A549 (cell line): ENCODE results near the gene PCDHGA6. TPM values are rescaled to one million over a fixed set of nuclear protein-coding genes. Genes with fewer than 3 reads are reported as not detected.
"Not testable (repeated sequence)": the region's sequence is repeated elsewhere in the genome, so short reads cannot be mapped to it uniquely, and the experiment has no call there.

ENCODE experiments used
- ATAC-seq, 2 experiments: fragments of 200-7000 bp in 1 of 2; fragments of >200 bp in 1 of 2; cut with Nextera tagmentation in 1 of 2; cut with Tn5 transposase in 1 of 2; 3 replicates each; pipeline versions ENCODE4 v1.8.0 to v1.9.1; 2018 to 2020; ENCODE audit warnings: mild to moderate bottlenecking in 1 of 2, moderate library complexity in 1 of 2
- CTCF ChIA-PET: fragments of 300-600 bp; sonication (Branson Sonifier 250); formaldehyde crosslinking; extraction: SDS; loops from one replicate; lab custom pipeline; 2021; ENCODE audit warnings: antibody characterized with exemption, inconsistent platforms; lab: Yijun Ruan, JAX
- POLR2A ChIA-PET: fragments of 350-600 bp; formaldehyde crosslinking; extraction: SDS; loops from one replicate; lab custom pipeline; 2021; ENCODE audit warnings: antibody characterized with exemption, inconsistent platforms; lab: Yijun Ruan, JAX
- DNase-seq, 2 experiments: peaks; one replicate each; pipeline versions ENCODE4 v3.0.0 to v3.0.0-alpha.2; 2011 to 2016; ENCODE audit warnings: low read depth in 1 of 2, low spot score in 1 of 2
- FAIRE-seq: peaks from 2 replicates; lab custom pipeline; 2011; peaks lifted over from hg19 to GRCh38; lab: Jason Lieb, UNC
- H3K27ac ChIP-seq, 2 experiments: fragments of >200 bp; sonication (Bioruptor Twin); formaldehyde crosslinking; 3 replicates each; pipeline ENCODE4 v1.5.1; 2016 to 2017
- H3K4me1 ChIP-seq: fragments of >200 bp; sonication (Bioruptor Twin); formaldehyde crosslinking; 3 replicates; pipeline ENCODE4 v1.6.1; 2016
- H3K4me2 ChIP-seq: fragments of >200 bp; sonication (Bioruptor Twin); formaldehyde crosslinking; 3 replicates; pipeline ENCODE4 v1.6.1; 2016
- H3K4me3 ChIP-seq: fragments of >200 bp; sonication (Bioruptor Twin); formaldehyde crosslinking; 3 replicates; pipeline ENCODE4 v1.5.1; 2016
- H3K9me3 ChIP-seq: fragments of >200 bp; sonication (Bioruptor Twin); formaldehyde crosslinking; 3 replicates; pipeline ENCODE4 v1.6.1; 2016
- BHLHE40 ChIP-seq: IDR thresholded peaks from 2 replicates; pipeline ENCODE4 v1.6.1; 2012; ENCODE audit warnings: low read depth, low read length, inconsistent platforms
- CHD2 ChIP-seq: fragments of 150-350 bp; IDR thresholded peaks from 2 replicates; pipeline ENCODE4 v1.6.1; 2014; ENCODE audit warnings: low read length; ENCODE audit not compliant: partially characterized antibody
- EHMT2 ChIP-seq: fragments of 200-600 bp; sonication (generic); IDR thresholded peaks from 2 replicates; pipeline ENCODE4 v1.6.1; 2016; ENCODE audit warnings: antibody characterized with exemption, low read depth, mild to moderate bottlenecking, moderate library complexity
- EP300 ChIP-seq, 2 experiments: fragments of >200 bp; sonication (Bioruptor Twin); formaldehyde crosslinking; IDR thresholded peaks; 2 replicates in 1 of 2; 3 replicates in 1 of 2; pipeline ENCODE4 v1.6.1; 2016 to 2017
- HOXA7 ChIP-seq: fragments of 250-450 bp; sonication (Bioruptor Pico); IDR thresholded peaks from 2 replicates; pipeline ENCODE4 v1.5.0; 2020; ENCODE audit warnings: mild to moderate bottlenecking, moderate library complexity
- JUNB ChIP-seq: fragments of >200 bp; sonication (Bioruptor Twin); formaldehyde crosslinking; IDR thresholded peaks from 2 replicates; pipeline ENCODE4 v1.6.1; 2016
- KDM1A ChIP-seq: fragments of 200-600 bp; sonication (generic); IDR thresholded peaks from 2 replicates; pipeline ENCODE4 v1.6.1; 2016; ENCODE audit warnings: low read depth, mild to moderate bottlenecking
- KDM5A ChIP-seq: fragments of 200-600 bp; sonication (generic); IDR thresholded peaks from 2 replicates; pipeline ENCODE4 v1.6.1; 2016; ENCODE audit warnings: antibody characterized with exemption, mild to moderate bottlenecking
- MAZ ChIP-seq: fragments of 150-350 bp; IDR thresholded peaks from 2 replicates; pipeline ENCODE4 v1.6.1; 2014; ENCODE audit warnings: antibody characterized with exemption, low read depth, low read length, borderline replicate concordance
- NPAS2 ChIP-seq: fragments of 250-450 bp; sonication (Bioruptor Pico); IDR thresholded peaks from 2 replicates; pipeline ENCODE4 v1.8.0; 2022; ENCODE audit warnings: mild to moderate bottlenecking, moderate library complexity, borderline replicate concordance
- PHF8 ChIP-seq: fragments of 200-600 bp; sonication (generic); IDR thresholded peaks from 2 replicates; pipeline ENCODE4 v1.6.1; 2016; ENCODE audit warnings: low read depth, mild to moderate bottlenecking, antibody characterized with exemption, moderate library complexity, borderline replicate concordance
- POLR2AphosphoS2 ChIP-seq: conservative IDR thresholded peaks from 2 replicates; pipeline ENCODE4 v1.6.1; 2012; ENCODE audit warnings: low read length, improper control_type of control experiment, inconsistent platforms
- RAD21 ChIP-seq, 2 experiments: fragments of >200 bp in 1 of 2; sonication (Bioruptor Twin) in 1 of 2; formaldehyde crosslinking in 1 of 2; IDR thresholded peaks in 1 of 2; conservative IDR thresholded peaks in 1 of 2; 2 replicates in 1 of 2; 3 replicates in 1 of 2; pipeline ENCODE4 v1.6.1; 2012 to 2018; ENCODE audit warnings: inconsistent platforms in 1 of 2
- RCOR1 ChIP-seq: fragments of 150-350 bp; IDR thresholded peaks from 2 replicates; pipeline ENCODE4 v1.6.1; 2014; ENCODE audit warnings: antibody characterized with exemption, low read length, low read depth
- RFX5 ChIP-seq: fragments of 450-650 bp; IDR thresholded peaks from 2 replicates; pipeline ENCODE4 v1.7.1; 2014; ENCODE audit warnings: antibody characterized with exemption, mild to moderate bottlenecking, moderate library complexity
- RNF2 ChIP-seq: fragments of 200-600 bp; sonication (generic); IDR thresholded peaks from 2 replicates; pipeline ENCODE4 v1.6.1; 2016; ENCODE audit warnings: low read depth, mild to moderate bottlenecking, antibody characterized with exemption, moderate library complexity, borderline replicate concordance
- SREBF2 ChIP-seq: fragments of 450-650 bp; IDR thresholded peaks from 2 replicates; pipeline ENCODE4 v1.6.1; 2014; ENCODE audit warnings: mild to moderate bottlenecking, moderate library complexity
- USF2 ChIP-seq: fragments of 450-650 bp; IDR thresholded peaks from 2 replicates; pipeline ENCODE4 v1.6.1; 2014; ENCODE audit warnings: antibody characterized with exemption
- ZC3H11A ChIP-seq: fragments of 450-650 bp; IDR thresholded peaks from 2 replicates; pipeline ENCODE4 v1.6.1; 2014; ENCODE audit warnings: antibody characterized with exemption, mild to moderate bottlenecking
- ZFP36 ChIP-seq: fragments of 450-650 bp; IDR thresholded peaks from 2 replicates; pipeline ENCODE4 v1.6.1; 2014; ENCODE audit warnings: borderline replicate concordance; ENCODE audit not compliant: partially characterized antibody
- WGBS: methylation state at CpG from one replicate; pipeline ENCODE4 v1.1.6; 2017; ENCODE audit errors: missing lambda C conversion rate; 5-methylcytosine and 5-hydroxymethylcytosine counted together
- polyA plus RNA-seq, 4 experiments: library from polyadenylated mRNA; depleted of rRNA in 3 of 4; stranded (reverse); fragments of >200 nt; fragmentation: RNase III in 1 of 4; extraction: RNeasy Plus Mini Kit Qiagen cat#74134 plus additional on column Dnase treatment in 1 of 4; gene quantifications; 2 replicates in 3 of 4; 3 replicates in 1 of 4; pipeline ENCODE4 v1.2.3, GENCODE V29; 2011 to 2017
- TF ChIP-seq, protein P1 (sequence below): fragments of 250-450 bp; sonication (Bioruptor Pico); IDR thresholded peaks from 2 replicates; pipeline ENCODE4 v1.5.0; 2021; ENCODE audit warnings: mild to moderate bottlenecking, moderate library complexity, borderline replicate concordance

PCDHGA6 gene
- polyA plus RNA-seq, 2 of the 4 experiments (the other 2 are of a cell fraction), result 0.23 to 1.0 TPM

- Histone ChIP-seq H3K9me3 (peaks cover 48% of the 10 kb centered on the region), H3K4me2 (no peak overlapping the region), H3K4me1 (no peaks in the 10 kb centered on the region), H3K4me3 (no peak overlapping the region), H3K27ac (no peak overlapping the region)
- WGBS, result 76% methylated on average over 49 of the region's 69 CpGs
- DNase-seq, result no peak
- no peak for FAIRE-seq
- no peak for ATAC-seq
- ChIA-PET POLR2A (no interaction called here), CTCF (interaction anchor here (1.1 to 3.5 kb wide), 11 partner anchors 14 to 278 kb away, joined by 3 to 21 read pairs (median 16); partner anchors contain the start of genes DIAPH1, PCDHGA1, PCDHGB1 and PCDHGB4)
- no peak for TF ChIP-seq RCOR1
- TF ChIP-seq ZFP36, result no peak
- no peak for TF ChIP-seq NPAS2 (CRISPR knock-in tag)
- no peak for TF ChIP-seq CHD2
- TF ChIP-seq RAD21 (conservative IDR thresholded peaks at IDR 0.05 in 1 of 2, IDR thresholded peaks at IDR 0.05 in 1 of 2), result no peak
- TF ChIP-seq POLR2AphosphoS2, result no peak
- TF ChIP-seq ZC3H11A, result no peak
- TF ChIP-seq USF2, result no peak
- no peak for TF ChIP-seq HOXA7 (CRISPR knock-in tag)
- TF ChIP-seq EP300 (IDR thresholded peaks at IDR 0.05), result no peak
- no peak for TF ChIP-seq KDM1A
- TF ChIP-seq EHMT2, result no peak
- TF ChIP-seq RFX5, result no peak
- TF ChIP-seq, protein P1, sequence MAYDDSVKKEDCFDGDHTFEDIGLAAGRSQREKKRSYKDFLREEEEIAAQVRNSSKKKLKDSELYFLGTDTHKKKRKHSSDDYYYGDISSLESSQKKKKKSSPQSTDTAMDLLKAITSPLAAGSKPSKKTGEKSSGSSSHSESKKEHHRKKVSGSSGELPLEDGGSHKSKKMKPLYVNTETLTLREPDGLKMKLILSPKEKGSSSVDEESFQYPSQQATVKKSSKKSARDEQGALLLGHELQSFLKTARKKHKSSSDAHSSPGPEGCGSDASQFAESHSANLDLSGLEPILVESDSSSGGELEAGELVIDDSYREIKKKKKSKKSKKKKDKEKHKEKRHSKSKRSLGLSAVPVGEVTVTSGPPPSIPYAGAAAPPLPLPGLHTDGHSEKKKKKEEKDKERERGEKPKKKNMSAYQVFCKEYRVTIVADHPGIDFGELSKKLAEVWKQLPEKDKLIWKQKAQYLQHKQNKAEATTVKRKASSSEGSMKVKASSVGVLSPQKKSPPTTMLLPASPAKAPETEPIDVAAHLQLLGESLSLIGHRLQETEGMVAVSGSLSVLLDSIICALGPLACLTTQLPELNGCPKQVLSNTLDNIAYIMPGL (CRISPR knock-in tag), result no peak
- no peak for TF ChIP-seq KDM5A
Observed at GRCh38 chr5:141371572-141372475, 1.9 kb upstream of the PCDHGA6 start.

DNA sequence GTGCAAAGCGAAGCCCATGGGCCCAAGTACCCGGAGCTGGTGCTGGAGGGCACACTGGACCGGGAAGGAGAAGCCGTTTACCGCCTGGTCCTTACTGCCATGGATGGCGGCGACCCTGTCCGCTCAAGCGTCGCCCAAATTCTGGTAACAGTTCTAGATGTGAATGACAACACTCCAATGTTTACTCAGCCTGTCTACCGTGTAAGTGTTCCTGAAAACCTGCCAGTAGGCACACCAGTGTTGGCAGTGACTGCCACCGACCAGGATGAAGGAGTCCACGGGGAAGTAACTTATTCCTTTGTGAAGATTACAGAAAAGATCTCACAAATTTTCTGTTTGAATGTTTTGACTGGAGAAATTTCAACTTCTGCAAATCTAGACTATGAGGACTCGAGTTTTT lies 936 bp downstream of the PCDHGA6 start:
- DNase-seq, result no peak
- TF ChIP-seq ZFP36, result no peak
- no peak for TF ChIP-seq PHF8
- TF ChIP-seq BHLHE40, result no peak
- TF ChIP-seq RNF2, result no peak
- TF ChIP-seq SREBF2, result no peak
- TF ChIP-seq JUNB, result no peak
- no peak for TF ChIP-seq RFX5
- TF ChIP-seq MAZ, result no peak
- no peak for TF ChIP-seq EP300 (IDR thresholded peaks at IDR 0.05)
- POLR2A ChIA-PET, result no interaction called here
- Histone ChIP-seq H3K4me2 (no peak overlapping the region), H3K27ac (no peak overlapping the region), H3K9me3 (peaks cover 55% of the 10 kb centered on the region), H3K4me3 (no peak overlapping the region), H3K4me1 (no peaks in the 10 kb centered on the region)
- WGBS, result 55% methylated on average over 13 of the region's 14 CpGs
- CTCF ChIA-PET, result interaction anchor here (0.8 to 2.5 kb wide), 4 partner anchors 10 to 189 kb away, joined by 3 to 10 read pairs (median 6); partner anchors contain the start of genes PCDHGA5 and PCDHGB1
- FAIRE-seq, result no peak
- no peak for ATAC-seq

- H3K27ac ChIP-seq, POLR2A ChIA-PET, FAIRE-seq, H3K4me2 ChIP-seq, ATAC-seq, H3K4me3 ChIP-seq, H3K4me1 ChIP-seq, DNase-seq: not testable (repeated sequence)
- CTCF ChIA-PET, result interaction anchor here (2.0 to 2.5 kb wide), 2 partner anchors 11 to 183 kb away, joined by 8 to 10 read pairs; partner anchors contain the start of gene PCDHGA5
- peaks cover 51% of the 10 kb centered on the region for H3K9me3 ChIP-seq
- WGBS, result 65% methylated on average over 14 of the region's 48 CpGs
Observed at GRCh38 chr5:141375444-141376155, 1.9 kb downstream of the PCDHGA6 start.
